SK-N-SH (cell line): ENCODE results near the gene KYNU. TPM values are rescaled to one million over a fixed set of nuclear protein-coding genes. Genes with fewer than 3 reads are reported as not detected.

Source experiments
- CTCF ChIA-PET: fragments of 300-600, 350-600 bp; formaldehyde crosslinking; extraction: SDS; loops from one replicate; lab custom pipeline; 2021; lab: Yijun Ruan, JAX
- POLR2A ChIA-PET: fragments of 350-600 bp; sonication (Branson Sonifier 250); formaldehyde crosslinking; extraction: SDS; loops from one replicate; lab custom pipeline; 2020; ENCODE audit warnings: antibody characterized with exemption, inconsistent platforms; lab: Yijun Ruan, JAX
- DNase-seq: peaks from one replicate; pipeline ENCODE4 v3.0.0; 2012
- H2AFZ ChIP-seq: fragments of 200-600 bp; sonication (generic); 2 replicates; pipeline ENCODE4 v1.8.1; 2016; ENCODE audit warnings: antibody characterized with exemption, mild to moderate bottlenecking, low read depth
- H3F3A ChIP-seq: fragments of 200-600 bp; sonication (generic); replicated peaks from 2 replicates; pipeline ENCODE3; 2016; ENCODE audit warnings: antibody characterized with exemption, mild to moderate bottlenecking; ENCODE audit not compliant: insufficient read depth
- H3K27ac ChIP-seq, 2 experiments: fragments of 200-500 bp in 1 of 2; fragments of 200-600 bp in 1 of 2; sonication (Bioruptor generic) in 1 of 2; sonication (generic), shearing (Covaris generic) in 1 of 2; 2 replicates each; pipeline versions ENCODE4 v1.5.1 to v1.6.1; 2014 to 2016; ENCODE audit warnings: low read depth in 2 of 2, inconsistent platforms in 1 of 2, low read length in 1 of 2, mild to moderate bottlenecking in 1 of 2, mixed read lengths in 1 of 2
- H3K27me3 ChIP-seq: fragments of 200-600 bp; sonication (generic), shearing (Covaris generic); 2 replicates; pipeline ENCODE4 v1.6.1; 2016; ENCODE audit warnings: mixed run types; ENCODE audit not compliant: insufficient read depth
- H3K36me3 ChIP-seq, 2 experiments: fragments of 200-500 bp in 1 of 2; fragments of 200-600 bp in 1 of 2; sonication (Bioruptor generic) in 1 of 2; sonication (generic) in 1 of 2; replicated peaks in 1 of 2; 2 replicates each; pipeline versions ENCODE3 to v1.5.1; 2014 to 2016; ENCODE audit warnings: low read length in 1 of 2, mild to moderate bottlenecking in 1 of 2; ENCODE audit not compliant: insufficient read depth in 2 of 2, control insufficient read depth in 1 of 2
- H3K4me1 ChIP-seq, 2 experiments: fragments of 200-500 bp in 1 of 2; fragments of 200-600 bp in 1 of 2; sonication (Bioruptor generic) in 1 of 2; sonication (generic), shearing (Covaris generic) in 1 of 2; 2 replicates each; pipeline versions ENCODE4 v1.5.1 to v1.6.1; 2014 to 2016; ENCODE audit warnings: low read depth in 1 of 2, low read length in 1 of 2, mixed run types in 1 of 2; ENCODE audit not compliant: insufficient read depth in 2 of 2, control insufficient read depth in 1 of 2
- H3K4me2 ChIP-seq: fragments of 200-600 bp; sonication (generic), shearing (Covaris generic); 2 replicates; pipeline ENCODE4 v1.6.1; 2017; ENCODE audit warnings: mixed run types
- H3K4me3 ChIP-seq, 2 experiments: fragments of 200-500 bp in 1 of 2; fragments of 200-600 bp in 1 of 2; sonication (Bioruptor generic) in 1 of 2; sonication (generic), shearing (Covaris generic) in 1 of 2; 2 replicates each; pipeline versions ENCODE4 v1.5.1 to v1.8.1; 2014 to 2016; ENCODE audit warnings: low read depth in 2 of 2, inconsistent platforms in 1 of 2, low read length in 1 of 2, mild to moderate bottlenecking in 1 of 2, mixed read lengths in 1 of 2, moderate library complexity in 1 of 2
- H3K79me2 ChIP-seq: fragments of 200-600 bp; sonication (generic); 2 replicates; pipeline ENCODE4 v1.8.1; 2017; ENCODE audit warnings: mild to moderate bottlenecking; ENCODE audit not compliant: insufficient read depth
- H3K9ac ChIP-seq: fragments of 200-600 bp; sonication (generic); 2 replicates; pipeline ENCODE4 v1.6.1; 2017; ENCODE audit warnings: mixed run types
- H3K9me2 ChIP-seq: fragments of 200-600 bp; sonication (generic); 2 replicates; pipeline ENCODE4 v1.6.1; 2017; ENCODE audit warnings: mixed run types
- H3K9me3 ChIP-seq: fragments of 200-600 bp; sonication (generic); 2 replicates; pipeline ENCODE4 v1.6.1; 2017; ENCODE audit warnings: mixed run types, mild to moderate bottlenecking, moderate library complexity
- H4K20me1 ChIP-seq: fragments of 200-600 bp; sonication (generic); 2 replicates; pipeline ENCODE4 v1.6.1; 2017; ENCODE audit warnings: mild to moderate bottlenecking, mixed run types; ENCODE audit not compliant: insufficient read depth
- ELF1 ChIP-seq: IDR thresholded peaks from 2 replicates; pipeline ENCODE4 v1.4.0; 2012
- EP300 ChIP-seq, 2 experiments: IDR thresholded peaks; 2 replicates each; pipeline versions ENCODE4 v1.4.0 to v1.6.1; 2012; ENCODE audit warnings: borderline replicate concordance in 1 of 2, low read depth in 1 of 2, low read length in 1 of 2
- FOSL2 ChIP-seq: IDR thresholded peaks from 2 replicates; pipeline ENCODE4 v1.4.0; 2012; ENCODE audit warnings: low read depth, mild to moderate bottlenecking, moderate library complexity, borderline replicate concordance
- FOXJ3 ChIP-seq: sonication (generic); formaldehyde crosslinking; IDR thresholded peaks from 2 replicates; pipeline ENCODE4 v1.5.1; 2020; ENCODE audit warnings: mild to moderate bottlenecking, missing genetic modification reagents
- GABPA ChIP-seq: IDR thresholded peaks from 2 replicates; pipeline ENCODE4 v1.4.0; 2012; ENCODE audit warnings: low read depth, mild to moderate bottlenecking
- MAX ChIP-seq: IDR thresholded peaks from 2 replicates; pipeline ENCODE4 v1.4.0; 2012; ENCODE audit warnings: low read depth
- MXI1 ChIP-seq: IDR thresholded peaks from 2 replicates; pipeline ENCODE4 v1.6.1; 2012; ENCODE audit warnings: mild to moderate bottlenecking, low read depth, low read length, improper control_type of control experiment
- NRF1 ChIP-seq: IDR thresholded peaks from 2 replicates; pipeline ENCODE4 v1.6.1; 2012; ENCODE audit warnings: low read depth, mild to moderate bottlenecking, low read length
- PBX3 ChIP-seq: IDR thresholded peaks from 2 replicates; pipeline ENCODE4; 2012
- RFX5 ChIP-seq: IDR thresholded peaks from 2 replicates; pipeline ENCODE4 v1.6.1; 2012; ENCODE audit warnings: mild to moderate bottlenecking, improper control_type of control experiment, low read length
- RXRA ChIP-seq: IDR thresholded peaks from 2 replicates; pipeline ENCODE4 v1.4.0; 2012; ENCODE audit warnings: low read depth, mild to moderate bottlenecking, borderline replicate concordance
- SMC3 ChIP-seq: IDR thresholded peaks from 2 replicates; pipeline ENCODE4 v1.6.1; 2012; ENCODE audit warnings: low read depth, low read length, improper control_type of control experiment
- USF1 ChIP-seq: IDR thresholded peaks from 2 replicates; pipeline ENCODE4 v1.4.0; 2012; ENCODE audit warnings: low read depth, borderline replicate concordance
- USF2 ChIP-seq: fragments of 150-350 bp; IDR thresholded peaks from 2 replicates; pipeline ENCODE4 v1.6.1; 2017; ENCODE audit warnings: antibody characterized with exemption, low read length, low read depth, borderline replicate concordance
- ZBTB33 ChIP-seq: IDR thresholded peaks from 2 replicates; pipeline ENCODE4 v1.4.0; 2012; ENCODE audit warnings: low read depth, borderline replicate concordance
- WGBS: methylation state at CpG from one replicate; pipeline ENCODE4 v1.1.6; 2017; ENCODE audit warnings: low lambda C conversion rate; 5-methylcytosine and 5-hydroxymethylcytosine counted together
- polyA plus RNA-seq, 3 experiments: library from polyadenylated mRNA; depleted of rRNA; stranded (reverse); fragments of >200 nt; gene quantifications; 2 replicates each; pipeline ENCODE4 v1.2.3, GENCODE V29; 2012

The KYNU gene
- polyA plus RNA-seq, 1 of the 3 experiments (the other 2 are of a cell fraction): not detected

GRCh38 chr2:143063612-143064200 is 186.2 kb downstream of the KYNU start:
- no peaks in the 10 kb centered on the region for H3F3A ChIP-seq
- H3K9me2 ChIP-seq: no peaks in the 10 kb centered on the region
- WGBS: 5% methylated on average over 1 of the region's 1 CpG
- TF ChIP-seq SMC3: no peak
- TF ChIP-seq MAX: no peak
- no peak for TF ChIP-seq GABPA
- TF ChIP-seq RXRA: no peak
- no peak for TF ChIP-seq NRF1
- TF ChIP-seq USF1: no peak
- no peak for TF ChIP-seq ELF1
- TF ChIP-seq FOSL2: no peak
- TF ChIP-seq FOXJ3: no peak
- CTCF ChIA-PET: interaction anchor here (1.3 kb wide), 1 partner anchor 26 kb away, joined by 3 read pairs; no protein-coding TSS in a partner anchor
- no peaks in the 10 kb centered on the region for H3K27me3 ChIP-seq
- no peak overlapping the region for H3K4me2 ChIP-seq
- H3K4me3 ChIP-seq: no peak overlapping the region
- DNase-seq: no peak
- no peaks in the 10 kb centered on the region for H3K79me2 ChIP-seq
- POLR2A ChIA-PET: no interaction called here
- H3K4me1 ChIP-seq: no peaks in the 10 kb centered on the region
- no peak overlapping the region for H3K27ac ChIP-seq
- H3K9me3 ChIP-seq: no peaks in the 10 kb centered on the region
- no peak overlapping the region for H2AFZ ChIP-seq
- no peaks in the 10 kb centered on the region for H4K20me1 ChIP-seq
- no peaks in the 10 kb centered on the region for H3K36me3 ChIP-seq
- no peak overlapping the region for H3K9ac ChIP-seq

- no peaks in the 10 kb centered on the region for H3K9me3 ChIP-seq
- CTCF ChIA-PET: interaction anchor here (1.2 kb wide), 1 partner anchor 191 kb away, joined by 3 read pairs; no protein-coding TSS in a partner anchor
- no peaks in the 10 kb centered on the region for H4K20me1 ChIP-seq
- 27% methylated on average over 3 of the region's 3 CpGs for WGBS
- H3K4me3 ChIP-seq: no peak overlapping the region
- H3K9ac ChIP-seq: no peak overlapping the region
- H3K27ac ChIP-seq: no peak overlapping the region
- H3K4me1 ChIP-seq: no peaks in the 10 kb centered on the region
- no peaks in the 10 kb centered on the region for H3K27me3 ChIP-seq
- H3K79me2 ChIP-seq: no peaks in the 10 kb centered on the region
- DNase-seq: no peak
- no peaks in the 10 kb centered on the region for H3K36me3 ChIP-seq
- no peaks in the 10 kb centered on the region for H3K9me2 ChIP-seq
- TF ChIP-seq USF2: no peak
- TF ChIP-seq, all 33 proteins: peak for 0
- Histone ChIP-seq H3F3A (no peaks in the 10 kb centered on the region), H3K4me2 (no peak overlapping the region), H2AFZ (no peak overlapping the region)
- POLR2A ChIA-PET: no interaction called here
Measured at GRCh38 chr2:143068094-143068493, 190.6 kb downstream of the KYNU start.

- H3K4me3 ChIP-seq: no peak overlapping the region
- H4K20me1 ChIP-seq: no peaks in the 10 kb centered on the region
- no peak overlapping the region for H3K4me2 ChIP-seq
- H3K27me3 ChIP-seq: no peaks in the 10 kb centered on the region
- CTCF ChIA-PET: no interaction called here
- H3K9ac ChIP-seq: no peak overlapping the region
- H3K36me3 ChIP-seq: no peaks in the 10 kb centered on the region
- DNase-seq: no peak
- no peaks in the 10 kb centered on the region for H3K4me1 ChIP-seq
- no peaks in the 10 kb centered on the region for H3K9me3 ChIP-seq
- no peak overlapping the region for H2AFZ ChIP-seq
- POLR2A ChIA-PET: no interaction called here
- H3F3A ChIP-seq: no peaks in the 10 kb centered on the region
- 32% methylated on average over 3 of the region's 3 CpGs for WGBS
- H3K79me2 ChIP-seq: no peaks in the 10 kb centered on the region
- TF ChIP-seq SMC3 (no peak), RXRA (no peak), NRF1 (no peak), EP300 (IDR thresholded peaks at IDR 0.05; ENCODE audit: borderline replicate concordance in 1 of 2, low read depth in 1 of 2, low read length in 1 of 2) (no peak), PBX3 (no peak), RFX5 (no peak), ZBTB33 (no peak), MXI1 (no peak)
- no peak overlapping the region for H3K27ac ChIP-seq
- no peaks in the 10 kb centered on the region for H3K9me2 ChIP-seq
Measured at GRCh38 chr2:143068509-143068908, 191.0 kb downstream of the KYNU start.
